ENCODE data around the gene DCPS. TPM values are rescaled to one million over a fixed set of nuclear protein-coding genes. Genes with fewer than 3 reads are reported as not detected.

DCPS gene, protein sequence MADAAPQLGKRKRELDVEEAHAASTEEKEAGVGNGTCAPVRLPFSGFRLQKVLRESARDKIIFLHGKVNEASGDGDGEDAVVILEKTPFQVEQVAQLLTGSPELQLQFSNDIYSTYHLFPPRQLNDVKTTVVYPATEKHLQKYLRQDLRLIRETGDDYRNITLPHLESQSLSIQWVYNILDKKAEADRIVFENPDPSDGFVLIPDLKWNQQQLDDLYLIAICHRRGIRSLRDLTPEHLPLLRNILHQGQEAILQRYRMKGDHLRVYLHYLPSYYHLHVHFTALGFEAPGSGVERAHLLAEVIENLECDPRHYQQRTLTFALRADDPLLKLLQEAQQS
- 7.0 and 18.8 TPM in 2 replicates for total RNA-seq

DNA sequence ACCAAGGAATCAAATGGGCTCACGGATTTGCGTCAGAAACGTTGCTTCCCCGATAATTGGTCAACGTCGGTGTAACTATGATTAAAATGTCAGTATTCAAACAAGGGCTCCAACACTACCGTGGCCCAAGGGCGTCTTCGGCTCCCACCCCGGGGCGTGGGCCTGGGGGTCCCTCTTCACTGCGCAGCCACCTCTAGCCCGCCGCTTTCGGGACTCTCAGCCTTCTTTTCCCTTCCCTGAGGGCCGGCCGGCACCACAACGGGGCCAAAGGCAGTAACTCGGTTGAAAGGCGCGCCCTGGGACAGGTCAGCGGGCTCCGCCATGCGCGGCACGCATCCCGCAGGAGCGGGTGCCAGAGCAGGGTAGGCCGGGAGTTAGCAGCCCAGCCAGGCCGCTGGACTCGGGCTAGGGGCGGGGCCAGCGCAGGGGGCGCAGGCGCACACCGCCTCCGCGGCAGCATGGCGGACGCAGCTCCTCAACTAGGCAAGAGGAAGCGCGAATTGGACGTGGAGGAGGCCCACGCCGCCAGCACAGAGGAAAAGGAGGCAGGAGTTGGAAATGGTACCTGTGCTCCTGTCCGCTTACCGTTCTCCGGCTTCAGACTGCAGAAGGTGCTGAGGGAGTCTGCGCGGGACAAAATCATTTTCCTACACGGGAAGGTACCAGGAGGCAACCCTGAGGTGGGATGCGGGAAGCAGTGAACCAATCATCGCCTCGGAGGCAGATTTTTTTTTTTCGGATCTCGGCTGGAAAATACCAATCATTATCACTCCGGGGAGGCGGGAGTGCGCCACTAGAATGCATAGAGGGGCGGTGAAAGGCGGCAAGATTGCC lies at the start of gene DCPS:
Gene DCPS, plus strand, starts transcription at position 438 of the 834 bp plus-strand sequence. Its CDS starts 21 bp downstream, at position 459.

DNA sequence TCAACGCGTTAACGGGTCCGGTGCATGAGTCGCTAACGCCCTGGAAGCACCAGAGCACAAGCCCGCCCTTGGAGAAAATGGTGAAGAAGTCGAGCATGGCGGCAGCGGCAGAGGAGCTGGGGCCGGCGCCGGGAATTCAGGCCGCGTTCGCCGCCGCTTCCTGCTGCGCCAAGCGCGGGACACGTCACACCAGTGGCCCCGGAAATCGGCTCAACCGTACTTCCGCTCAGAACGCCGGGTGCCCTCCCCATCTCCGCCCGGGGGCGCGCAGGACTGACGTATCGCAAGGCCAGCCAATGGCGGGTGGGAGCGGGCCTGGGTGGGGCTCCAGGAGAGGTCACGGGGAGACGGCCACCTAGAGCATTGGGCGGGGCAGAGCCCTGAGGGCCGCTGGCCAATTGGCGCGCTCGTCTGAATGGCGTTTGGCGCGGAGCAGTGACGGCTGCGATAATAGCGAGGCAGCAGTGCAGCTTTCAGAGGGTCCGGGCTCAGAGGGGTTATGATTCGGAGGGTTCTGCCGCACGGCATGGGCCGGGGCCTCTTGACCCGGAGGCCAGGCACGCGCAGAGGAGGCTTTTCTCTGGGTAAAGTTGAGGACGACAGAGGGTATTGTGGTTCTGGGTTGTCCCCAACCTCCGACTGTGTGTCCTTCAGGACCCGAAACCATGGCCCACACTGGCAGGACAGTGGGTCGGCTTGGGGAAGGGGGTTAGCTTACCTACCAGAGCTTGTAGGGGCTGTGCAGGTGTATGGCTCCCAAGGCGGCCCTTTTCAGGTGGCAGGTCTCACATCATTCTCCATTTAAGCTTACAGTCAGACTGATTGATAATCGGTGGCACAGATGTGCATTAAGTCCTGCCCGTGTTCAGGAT lies 34.9 kb upstream of the DCPS start, which contains the start of the genes FOXRED1 and SRPRA:
Gene FOXRED1, plus strand, starts transcription at position 447 of the 872 bp plus-strand sequence. Its CDS starts 53 bp downstream, at position 500.
Gene SRPRA, minus strand, starts transcription at position 188 of the 872 bp plus-strand sequence. Its CDS starts 91 bp downstream, at position 97.

DNA sequence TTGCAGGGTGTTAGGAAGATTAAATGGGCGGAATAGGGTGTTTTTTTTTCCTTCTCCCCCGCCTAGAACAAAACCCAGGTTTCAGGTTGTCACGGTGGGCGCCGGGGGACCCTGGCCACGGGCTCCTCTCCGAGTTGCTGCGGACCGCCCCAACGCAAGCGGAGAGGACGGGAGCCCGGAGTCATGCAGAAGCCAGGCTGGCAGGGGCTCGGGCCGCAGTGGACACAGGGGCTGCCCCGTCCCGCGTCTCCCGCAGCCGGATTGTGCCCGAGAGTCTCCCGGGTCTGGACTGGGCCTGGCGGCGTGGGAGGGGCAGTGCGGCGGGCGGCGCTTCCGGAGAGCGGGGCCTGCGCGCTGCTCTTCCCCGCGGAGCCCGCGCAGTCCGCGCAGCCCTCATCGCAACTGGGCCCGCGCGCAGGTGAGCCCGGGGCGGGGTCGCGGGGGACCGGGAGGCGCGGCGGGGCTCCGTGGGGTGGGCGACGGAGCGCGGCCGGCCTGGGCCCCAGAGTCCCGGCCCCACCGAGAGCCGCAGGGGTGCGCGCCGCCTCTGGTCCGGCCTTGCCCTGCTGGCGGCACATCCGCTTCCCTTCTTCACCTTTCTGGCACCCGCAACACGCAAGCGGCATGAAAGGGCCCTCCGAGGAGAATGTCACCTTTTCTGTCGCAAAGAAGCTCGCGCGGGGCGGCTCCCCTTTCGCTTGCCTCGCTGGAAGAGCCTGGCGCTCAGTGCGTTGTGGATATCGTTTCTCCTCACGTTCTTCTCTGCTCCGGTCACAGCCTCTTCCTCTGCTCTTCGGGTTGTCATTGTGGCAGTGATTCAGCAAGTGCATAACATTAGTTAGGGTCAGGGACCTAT lies 20.9 kb upstream of the DCPS start, which contains the start of gene TIRAP:
Gene TIRAP, plus strand, starts transcription at position 358 of the 856 bp plus-strand sequence. CDS start 7,802 bp downstream, outside the sequence.

DNA sequence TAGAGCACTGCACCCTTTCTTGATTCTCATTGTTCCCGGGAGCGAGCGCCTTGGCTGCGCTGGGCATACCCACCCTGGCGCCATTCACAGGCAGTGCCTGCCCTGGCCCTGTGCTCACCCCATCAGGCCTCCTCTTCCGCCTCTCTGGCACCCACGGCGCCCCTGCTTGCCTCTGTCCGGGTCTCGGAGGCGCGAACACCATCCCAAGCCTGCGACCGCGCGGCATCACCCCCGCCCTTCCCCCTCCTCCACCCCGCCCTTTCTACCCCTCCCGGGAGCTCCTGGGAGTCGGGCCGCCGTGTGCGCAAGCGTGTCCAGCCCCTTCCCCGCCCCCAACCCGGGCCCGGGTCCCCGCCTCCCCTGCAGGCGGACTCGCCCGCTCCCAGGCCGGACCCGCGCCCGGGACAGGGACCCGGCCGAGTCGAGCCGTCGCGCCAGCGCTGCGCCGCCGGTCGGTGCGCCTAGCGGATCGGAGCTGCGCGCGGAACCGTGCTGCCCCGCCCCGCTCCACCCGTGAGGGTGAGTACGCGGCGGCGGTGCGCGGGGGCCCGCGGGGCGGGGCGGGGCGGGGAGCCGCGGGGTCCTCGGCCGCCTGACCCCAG lies 51.6 kb downstream of the DCPS start, which contains the start of gene ST3GAL4:
Gene ST3GAL4, plus strand, starts transcription at position 363 of the 602 bp plus-strand sequence. CDS start 50,470 bp downstream, outside the sequence.

Other genes with a start within 250 kb of the DCPS start
- gene CDON, start 241.2 kb upstream of the DCPS start, total RNA-seq, result 3.5 and 7.9 TPM in 2 replicates
- gene RPUSD4, start 92.4 kb upstream of the DCPS start, total RNA-seq, result 22.0 and 22.4 TPM in 2 replicates
- 19.2 and 19.7 TPM in 2 replicates for gene FAM118B, start 92.3 kb upstream of the DCPS start, total RNA-seq
- gene SRPRA, start 35.2 kb upstream of the DCPS start, total RNA-seq, result 48.5 and 90.3 TPM in 2 replicates
- gene FOXRED1, start 34.9 kb upstream of the DCPS start, total RNA-seq, result 8.5 and 23.2 TPM in 2 replicates
- gene TIRAP, start 21.0 kb upstream of the DCPS start, total RNA-seq, result 2.9 and 4.2 TPM in 2 replicates
- gene ST3GAL4, start 51.6 kb downstream of the DCPS start, total RNA-seq, result 24.5 and 27.0 TPM in 2 replicates